WERI-Rb-1 (cell line): Measurements from ENCODE around the gene NME2.
A peak's percentile ranks its signal among the peaks of the same experiment; 100 is the strongest.

Experiments
- DNase-seq: peaks from one replicate; pipeline ENCODE4 v3.0.0-alpha.2; 2020
- H3K27ac ChIP-seq: fragments of 250-450 bp; sonication (Bioruptor Pico); 2 replicates; pipeline ENCODE4 v1.5.1; 2020; ENCODE audit warnings: mild to moderate bottlenecking, moderate library complexity
- H3K27me3 ChIP-seq: fragments of 250-450 bp; sonication (Bioruptor Pico); 2 replicates; pipeline ENCODE4 v1.5.1; 2021; ENCODE audit warnings: mild to moderate bottlenecking, low read depth, moderate library complexity; ENCODE audit not compliant: insufficient read depth, severe bottlenecking
- H3K36me3 ChIP-seq: fragments of 250-450 bp; sonication (Bioruptor Pico); 2 replicates; pipeline ENCODE4 v1.5.1; 2020; ENCODE audit warnings: mild to moderate bottlenecking, moderate library complexity
- H3K4me3 ChIP-seq: 2 replicates; pipeline ENCODE4 v1.5.1; 2011; ENCODE audit warnings: low read depth, mild to moderate bottlenecking, control low read depth, low read length
- H3K9me3 ChIP-seq: fragments of 250-450 bp; sonication (Bioruptor Pico); 2 replicates; pipeline ENCODE4 v1.5.1; 2021; ENCODE audit warnings: mild to moderate bottlenecking, moderate library complexity; ENCODE audit not compliant: severe bottlenecking
- CTCF ChIP-seq: IDR thresholded peaks from 2 replicates; pipeline ENCODE4 v1.5.1; 2011; ENCODE audit warnings: low read depth, mild to moderate bottlenecking, control low read depth, inconsistent platforms, low read length

The NME2 gene

GRCh38 chr17:51149163-51149562 lies 17.0 kb upstream of the NME2 start:
- no peak for TF ChIP-seq CTCF
- Histone ChIP-seq H3K27me3 (no peaks in the 10 kb centered on the region), H3K36me3 (peaks cover 4% of the 10 kb centered on the region), H3K9me3 (no peaks in the 10 kb centered on the region), H3K27ac (no peak overlapping the region), H3K4me3 (no peak overlapping the region)
- DNase-seq: no peak

- DNase-seq: no peak
- no peaks in the 10 kb centered on the region for H3K27me3 ChIP-seq
- no peak overlapping the region for H3K4me3 ChIP-seq
- TF ChIP-seq CTCF: no peak
- H3K36me3 ChIP-seq: peaks cover 13% of the 10 kb centered on the region
- no peak overlapping the region for H3K27ac ChIP-seq
- no peaks in the 10 kb centered on the region for H3K9me3 ChIP-seq
These were observed 15.3 kb upstream of the NME2 start for GRCh38 chr17:51150932-51151331.

GRCh38 chr17:51152766-51153209 lies 13.4 kb upstream of the NME2 start:
- peaks cover 31% of the 10 kb centered on the region for H3K36me3 ChIP-seq
- no peaks in the 10 kb centered on the region for H3K27me3 ChIP-seq
- DNase-seq: no peak
- no peak for TF ChIP-seq CTCF
- H3K4me3 ChIP-seq: peak overlapping the region; percentile 63
- H3K27ac ChIP-seq: peak overlapping the region; percentile 81
- no peaks in the 10 kb centered on the region for H3K9me3 ChIP-seq

GRCh38 chr17:51153210-51154072 lies 12.8 kb upstream of the NME2 start, which contains the start of gene NME1:
TSS of gene NME1 (plus strand) at chr17:51153559. CDS start at chr17:51155655, 2,096 bp downstream.
- no peaks in the 10 kb centered on the region for H3K27me3 ChIP-seq
- TF ChIP-seq CTCF: peak; percentile 94

GRCh38 chr17:51154176-51154575 lies 12.0 kb upstream of the NME2 start:
- TF ChIP-seq CTCF: no peak
- Histone ChIP-seq H3K27me3 (no peaks in the 10 kb centered on the region), H3K9me3 (no peaks in the 10 kb centered on the region), H3K36me3 (peaks cover 45% of the 10 kb centered on the region), H3K4me3 (peak overlapping the region; percentile 63), H3K27ac (peak overlapping the region; percentile 89)
- no peak for DNase-seq

More at GRCh38 chr17:51153210-51154072, 12.8 kb upstream of the NME2 start, which contains the start of gene NME1:
- H3K4me3 ChIP-seq: peak within 1 kb of the TSS; percentile 63
- peak within 1 kb of the TSS; percentile 89 for H3K27ac ChIP-seq
- peak; percentile 99 for DNase-seq
- H3K36me3 ChIP-seq: peaks cover 38% of the 10 kb centered on the region
- no peaks in the 10 kb centered on the region for H3K9me3 ChIP-seq
